ENCODE data around the gene ZNF784. TPM values are rescaled to one million over a fixed set of nuclear protein-coding genes. Genes with fewer than 3 reads are reported as not detected.
A peak's percentile ranks its signal among the peaks of the same experiment; 100 is the strongest.

ZNF784 gene
- total RNA-seq, 2 donors from 2014 or later, result 7.2 to 10.7 TPM

DNA sequence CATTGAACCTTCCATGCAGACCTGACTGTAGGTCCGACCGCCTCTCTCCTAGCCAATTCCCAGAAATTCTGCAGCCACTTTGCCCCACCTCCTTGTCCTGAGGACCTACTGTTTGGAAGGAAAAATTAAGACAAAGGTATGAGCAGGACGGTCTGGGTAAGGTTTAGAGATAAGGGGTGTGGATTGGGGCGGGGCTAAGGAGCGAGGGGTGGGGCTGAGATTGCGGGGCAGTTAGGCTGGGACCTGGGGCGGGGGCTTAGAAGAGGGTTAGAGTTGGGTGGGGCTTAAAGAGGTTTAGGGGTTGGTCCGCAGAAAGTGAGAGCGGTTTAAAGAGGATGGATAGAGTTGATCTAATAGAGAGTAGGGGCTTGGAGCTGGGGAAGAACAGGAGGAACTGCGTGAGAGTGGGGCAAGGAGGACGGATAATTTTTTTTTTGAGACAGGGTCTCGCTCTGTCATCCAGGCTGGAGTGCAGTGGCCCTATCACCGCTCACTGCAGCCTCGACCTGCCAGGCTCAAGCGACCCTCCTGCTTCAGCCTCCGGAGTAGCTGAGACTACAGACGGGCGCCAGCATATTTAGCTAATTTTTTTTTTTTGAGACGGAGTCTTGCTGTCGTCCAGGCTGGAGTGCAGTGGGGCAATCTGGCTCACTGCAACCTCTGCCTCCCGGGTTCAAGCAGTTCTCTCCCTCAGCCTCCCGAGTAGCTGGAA lies 20.6 kb downstream of the ZNF784 start:
- Mint-ChIP-seq H3K4me1 (peaks cover 15% of the 10 kb centered on the region), H3K27ac (peak overlapping the region; percentile 42), H3K4me3 (peak overlapping the region; percentile 91), H3K9me3 (peaks cover 2% of the 10 kb centered on the region), H3K27me3 (ENCODE audit: insufficient read depth) (no peaks in the 10 kb centered on the region), H3K36me3 (ENCODE audit: low read depth) (peaks cover 22% of the 10 kb centered on the region)
- H3K9ac ChIP-seq (ENCODE audit: extremely low read depth, low read length, poor library complexity, severe bottlenecking), result no peak overlapping the region
- no peaks in the 10 kb centered on the region for H3K9me3 ChIP-seq (ENCODE audit: control insufficient read depth, low read length)
- peaks cover 6% of the 10 kb centered on the region for H3K36me3 ChIP-seq (ENCODE audit: control insufficient read depth, insufficient read depth, low read length)
- H3K27ac ChIP-seq (ENCODE audit: low read depth, low read length), result no peak overlapping the region
- H3K27me3 ChIP-seq (ENCODE audit: control insufficient read depth, insufficient read depth, low read length, poor library complexity, severe bottlenecking), result no peaks in the 10 kb centered on the region
- TF ChIP-seq, protein P1, sequence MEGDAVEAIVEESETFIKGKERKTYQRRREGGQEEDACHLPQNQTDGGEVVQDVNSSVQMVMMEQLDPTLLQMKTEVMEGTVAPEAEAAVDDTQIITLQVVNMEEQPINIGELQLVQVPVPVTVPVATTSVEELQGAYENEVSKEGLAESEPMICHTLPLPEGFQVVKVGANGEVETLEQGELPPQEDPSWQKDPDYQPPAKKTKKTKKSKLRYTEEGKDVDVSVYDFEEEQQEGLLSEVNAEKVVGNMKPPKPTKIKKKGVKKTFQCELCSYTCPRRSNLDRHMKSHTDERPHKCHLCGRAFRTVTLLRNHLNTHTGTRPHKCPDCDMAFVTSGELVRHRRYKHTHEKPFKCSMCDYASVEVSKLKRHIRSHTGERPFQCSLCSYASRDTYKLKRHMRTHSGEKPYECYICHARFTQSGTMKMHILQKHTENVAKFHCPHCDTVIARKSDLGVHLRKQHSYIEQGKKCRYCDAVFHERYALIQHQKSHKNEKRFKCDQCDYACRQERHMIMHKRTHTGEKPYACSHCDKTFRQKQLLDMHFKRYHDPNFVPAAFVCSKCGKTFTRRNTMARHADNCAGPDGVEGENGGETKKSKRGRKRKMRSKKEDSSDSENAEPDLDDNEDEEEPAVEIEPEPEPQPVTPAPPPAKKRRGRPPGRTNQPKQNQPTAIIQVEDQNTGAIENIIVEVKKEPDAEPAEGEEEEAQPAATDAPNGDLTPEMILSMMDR (conservative IDR thresholded peaks at IDR 0.05), result no peak
- peak overlapping the region; percentile 87 for H3K4me3 ChIP-seq (ENCODE audit: low read length)
- H3K4me1 ChIP-seq (ENCODE audit: control insufficient read depth, insufficient read depth, low read length), result peaks cover 4% of the 10 kb centered on the region
- peak; percentile 81 for DNase-seq
- 89 to 94% methylated on average over 18 to 22 of the region's 22 CpGs for WGBS, 2 experiments (ENCODE audit: insufficient coverage in 1 of 2, insufficient read length in 1 of 2)

DNA sequence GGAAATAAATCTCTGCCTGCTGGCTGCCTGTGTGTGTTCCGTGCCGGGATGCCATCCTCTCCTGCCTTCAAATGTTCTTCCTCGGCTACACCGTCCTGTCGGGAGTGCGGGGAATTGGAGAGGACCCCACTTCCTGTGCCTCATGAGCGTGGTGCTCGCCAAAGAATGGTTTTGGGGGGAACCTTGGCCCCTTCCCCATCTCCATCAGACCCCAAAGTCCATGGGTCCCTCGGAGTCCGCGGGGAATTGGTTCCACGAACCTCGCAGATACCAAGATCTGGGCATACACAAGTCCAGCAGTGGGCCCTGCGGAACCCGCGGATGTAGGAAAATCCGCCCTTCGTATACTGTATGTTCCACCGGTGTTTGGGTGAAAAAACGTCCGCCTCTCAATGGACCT lies 21.3 kb downstream of the ZNF784 start:
- Mint-ChIP-seq H3K27ac (no peak overlapping the region), H3K9me3 (peaks cover 4% of the 10 kb centered on the region), H3K36me3 (ENCODE audit: low read depth) (peaks cover 21% of the 10 kb centered on the region), H3K4me3 (no peak overlapping the region), H3K27me3 (ENCODE audit: insufficient read depth) (no peaks in the 10 kb centered on the region), H3K4me1 (peaks cover 18% of the 10 kb centered on the region)
- Histone ChIP-seq H3K9me3 (ENCODE audit: control insufficient read depth, low read length) (no peaks in the 10 kb centered on the region), H3K9ac (ENCODE audit: extremely low read depth, low read length, poor library complexity, severe bottlenecking) (no peak overlapping the region), H3K4me3 (ENCODE audit: low read length) (no peak overlapping the region), H3K27me3 (ENCODE audit: control insufficient read depth, insufficient read depth, low read length, poor library complexity, severe bottlenecking) (no peaks in the 10 kb centered on the region), H3K4me1 (ENCODE audit: control insufficient read depth, insufficient read depth, low read length) (peaks cover 4% of the 10 kb centered on the region), H3K36me3 (ENCODE audit: control insufficient read depth, insufficient read depth, low read length) (peaks cover 3% of the 10 kb centered on the region), H3K27ac (ENCODE audit: low read depth, low read length) (no peak overlapping the region)
- TF ChIP-seq, protein P1 (conservative IDR thresholded peaks at IDR 0.05), result no peak
- WGBS, 2 experiments (ENCODE audit: insufficient coverage in 1 of 2, insufficient read length in 1 of 2), result 94 to 95% methylated on average over 18 to 21 of the region's 21 CpGs
- no peak for DNase-seq

GRCh38 chr19:55602104-55603001 lies 22.0 kb downstream of the ZNF784 start:
- no peak overlapping the region for H3K27ac Mint-ChIP-seq

More at GRCh38 chr19:55602104-55603001, 22.0 kb downstream of the ZNF784 start:
- Mint-ChIP-seq H3K36me3 (ENCODE audit: low read depth) (peaks cover 16% of the 10 kb centered on the region), H3K4me1 (peaks cover 15% of the 10 kb centered on the region), H3K27me3 (ENCODE audit: insufficient read depth) (no peaks in the 10 kb centered on the region), H3K4me3 (no peak overlapping the region), H3K9me3 (peaks cover 4% of the 10 kb centered on the region)
- Histone ChIP-seq H3K27me3 (ENCODE audit: control insufficient read depth, insufficient read depth, low read length, poor library complexity, severe bottlenecking) (no peaks in the 10 kb centered on the region), H3K4me3 (ENCODE audit: low read length) (no peak overlapping the region), H3K27ac (ENCODE audit: low read depth, low read length) (no peak overlapping the region), H3K9ac (ENCODE audit: extremely low read depth, low read length, poor library complexity, severe bottlenecking) (no peak overlapping the region), H3K9me3 (ENCODE audit: control insufficient read depth, low read length) (no peaks in the 10 kb centered on the region), H3K4me1 (ENCODE audit: control insufficient read depth, insufficient read depth, low read length) (peaks cover 4% of the 10 kb centered on the region), H3K36me3 (ENCODE audit: control insufficient read depth, insufficient read depth, low read length) (peaks cover 4% of the 10 kb centered on the region)
- TF ChIP-seq, protein P1 (conservative IDR thresholded peaks at IDR 0.05), result no peak
- DNase-seq, result no peak
- WGBS, 2 experiments (ENCODE audit: insufficient coverage in 1 of 2, insufficient read length in 1 of 2), result 96 to 99% methylated on average over 25 to 60 of the region's 60 CpGs

All from endodermal cell (in vitro differentiated cells).